ENCODE results near the gene MORC4.

DNA sequence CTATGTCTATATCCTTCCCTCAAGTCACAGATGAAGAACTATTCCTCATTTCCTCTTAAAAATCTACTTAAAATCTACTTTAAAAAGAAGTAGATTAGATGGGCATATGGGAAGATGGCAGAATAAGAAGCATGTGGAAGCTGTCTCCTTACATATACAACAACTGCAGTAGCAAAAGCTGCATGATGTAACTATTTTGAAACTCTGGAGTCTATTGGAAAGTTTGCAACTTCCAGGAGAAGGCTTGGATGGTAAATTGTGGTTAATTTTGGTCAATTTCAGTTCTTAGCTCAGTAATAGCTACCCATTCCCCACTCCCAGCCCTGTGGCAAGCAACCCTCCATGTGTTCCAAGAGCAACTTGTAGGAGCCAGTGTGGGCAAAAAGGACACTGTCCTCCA, 36.9 kb downstream of the MORC4 start:
- TF ChIP-seq RAD21 (IDR thresholded peaks at IDR 0.05; ENCODE audit: low read length) = no peak
- TF ChIP-seq, protein P1, sequence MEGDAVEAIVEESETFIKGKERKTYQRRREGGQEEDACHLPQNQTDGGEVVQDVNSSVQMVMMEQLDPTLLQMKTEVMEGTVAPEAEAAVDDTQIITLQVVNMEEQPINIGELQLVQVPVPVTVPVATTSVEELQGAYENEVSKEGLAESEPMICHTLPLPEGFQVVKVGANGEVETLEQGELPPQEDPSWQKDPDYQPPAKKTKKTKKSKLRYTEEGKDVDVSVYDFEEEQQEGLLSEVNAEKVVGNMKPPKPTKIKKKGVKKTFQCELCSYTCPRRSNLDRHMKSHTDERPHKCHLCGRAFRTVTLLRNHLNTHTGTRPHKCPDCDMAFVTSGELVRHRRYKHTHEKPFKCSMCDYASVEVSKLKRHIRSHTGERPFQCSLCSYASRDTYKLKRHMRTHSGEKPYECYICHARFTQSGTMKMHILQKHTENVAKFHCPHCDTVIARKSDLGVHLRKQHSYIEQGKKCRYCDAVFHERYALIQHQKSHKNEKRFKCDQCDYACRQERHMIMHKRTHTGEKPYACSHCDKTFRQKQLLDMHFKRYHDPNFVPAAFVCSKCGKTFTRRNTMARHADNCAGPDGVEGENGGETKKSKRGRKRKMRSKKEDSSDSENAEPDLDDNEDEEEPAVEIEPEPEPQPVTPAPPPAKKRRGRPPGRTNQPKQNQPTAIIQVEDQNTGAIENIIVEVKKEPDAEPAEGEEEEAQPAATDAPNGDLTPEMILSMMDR (IDR thresholded peaks at IDR 0.05) = no peak
